NCI-H526 (cell line): Measurements from ENCODE around the gene RASA3.

Experiments used
- DNase-seq, 2 experiments: peaks; one replicate each; lab custom pipeline; 2025; lab: John Stamatoyannopoulos, UW

RASA3 gene

GRCh38 chr13:113981611-113982295 is 150.7 kb downstream of the RASA3 start:
- no peak for DNase-seq

- DNase-seq, result no peak
These were observed 151.2 kb downstream of the RASA3 start for GRCh38 chr13:113981194-113981605.

GRCh38 chr13:113980489-113981064 is 151.8 kb downstream of the RASA3 start:
- DNase-seq, result no peak

- DNase-seq, result no peak
These were observed 152.5 kb downstream of the RASA3 start for GRCh38 chr13:113979791-113980471.

- no peak for DNase-seq
These were observed 153.5 kb downstream of the RASA3 start for GRCh38 chr13:113978741-113979481.

GRCh38 chr13:113977976-113978375 is 154.4 kb downstream of the RASA3 start:
- no peak for DNase-seq

- DNase-seq, result no peak
These were observed 155.4 kb downstream of the RASA3 start for GRCh38 chr13:113976711-113977684.

GRCh38 chr13:113975416-113975815 is 157.0 kb downstream of the RASA3 start:
- DNase-seq, result no peak

GRCh38 chr13:113974304-113975281 is 157.8 kb downstream of the RASA3 start:
- DNase-seq, result no peak

GRCh38 chr13:113973218-113974164 is 158.9 kb downstream of the RASA3 start, which contains the start of gene C13orf46:
C13orf46 (minus strand) TSS chr13:113974076; CDS start chr13:113973997, 79 bp downstream.
- DNase-seq, result no peak

- DNase-seq, result no peak
These were observed 159.8 kb downstream of the RASA3 start for GRCh38 chr13:113972451-113973217.

GRCh38 chr13:113971471-113972231 is 160.8 kb downstream of the RASA3 start:
- DNase-seq, result no peak

- DNase-seq, result no peak
These were observed 161.5 kb downstream of the RASA3 start for GRCh38 chr13:113970810-113971470.

- DNase-seq, result no peak
These were observed 162.3 kb downstream of the RASA3 start for GRCh38 chr13:113969973-113970611.

- no peak for DNase-seq
These were observed 163.0 kb downstream of the RASA3 start for GRCh38 chr13:113969311-113969972.
